HCT116 (cell line): ENCODE measurements around the gene RFTN1.

Experiments
- CTCF ChIP-seq, 3 experiments: fragments of 200-600 bp in 1 of 3; sonication (generic) in 1 of 3; IDR thresholded peaks in 2 of 3; conservative IDR thresholded peaks in 1 of 3; 2 replicates each; pipeline ENCODE4 v1.5.1; 2012 to 2017; ENCODE audit warnings: low read depth in 2 of 3, low read length in 2 of 3, antibody characterized with exemption in 1 of 3, borderline replicate concordance in 1 of 3, control low read depth in 1 of 3, mild to moderate bottlenecking in 1 of 3, mixed read lengths in 1 of 3, mixed run types in 1 of 3, moderate library complexity in 1 of 3; ENCODE audit not compliant: insufficient read depth in 1 of 3
- EZH2phosphoT487 ChIP-seq: fragments of 200-600 bp; IDR thresholded peaks from 2 replicates; pipeline ENCODE4 v1.6.1; 2018; ENCODE audit warnings: antibody characterized with exemption, borderline replicate concordance
- POLR2A ChIP-seq: IDR thresholded peaks from 2 replicates; pipeline ENCODE4 v1.7.0; 2011; ENCODE audit warnings: borderline replicate concordance; ENCODE audit not compliant: insufficient read depth, insufficient read length; ENCODE audit errors: extremely low read depth
- SP1 ChIP-seq: IDR thresholded peaks from 2 replicates; pipeline ENCODE4 v1.6.1; 2012; ENCODE audit warnings: low read depth
- SRF ChIP-seq: IDR thresholded peaks from 2 replicates; pipeline ENCODE4 v1.6.1; 2012; ENCODE audit warnings: low read depth
- ZFX ChIP-seq: fragments of 450-650 bp; IDR thresholded peaks from 2 replicates; pipeline ENCODE4 v1.6.1; 2017
- ZNF274 ChIP-seq: fragments of 200-500 bp; sonication (Bioruptor generic); IDR thresholded peaks from 2 replicates; pipeline ENCODE4 v1.6.1; 2014; ENCODE audit warnings: mild to moderate bottlenecking, low read depth, low read length, inconsistent platforms

GRCh38 chr3:16297997-16298885 is 215.3 kb downstream of the RFTN1 start:
- TF ChIP-seq ZNF274 = no peak
- no peak for TF ChIP-seq ZFX
- no peak for TF ChIP-seq CTCF (IDR thresholded peaks at IDR 0.05 in 2 of 3, conservative IDR thresholded peaks at IDR 0.05 in 1 of 3; ENCODE audit: borderline replicate concordance in 1 of 3, insufficient read depth in 1 of 3, low read depth in 2 of 3, low read length in 2 of 3)
- no peak for TF ChIP-seq SRF
- TF ChIP-seq POLR2A = no peak
- TF ChIP-seq EZH2phosphoT487 = no peak
- TF ChIP-seq SP1 = no peak
